ENCODE data around the gene RNASE13. TPM values are rescaled to one million over a fixed set of nuclear protein-coding genes. Genes with fewer than 3 reads are reported as not detected.
A peak's percentile ranks its signal among the peaks of the same experiment; 100 is the strongest.
"Not testable (repeated sequence)": the region's sequence is repeated elsewhere in the genome, so short reads cannot be mapped to it uniquely, and the experiment has no call there.

The RNASE13 gene
- total RNA-seq, 2 experiments from 2014 or later: not detected

DNA sequence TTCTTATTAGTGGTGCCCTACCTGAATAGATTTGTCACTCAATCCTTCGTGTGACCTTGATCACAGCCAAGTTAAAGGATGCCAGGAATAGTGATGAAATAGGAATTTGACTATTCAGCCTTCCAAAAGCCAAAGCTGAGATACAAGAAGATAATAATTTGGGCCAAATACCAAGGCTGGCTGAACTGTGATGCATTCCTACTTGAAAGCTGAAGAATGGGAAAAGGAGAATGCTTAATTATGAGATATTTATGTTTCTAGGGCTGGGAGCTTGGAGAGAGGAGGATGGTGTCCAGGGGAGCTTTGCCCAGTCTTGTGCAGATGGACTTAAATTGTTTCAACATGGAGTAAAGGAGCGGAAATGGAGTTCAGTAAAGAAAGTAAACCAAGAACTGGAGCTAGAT, 12.8 kb upstream of the RNASE13 start:
- peaks cover 5% of the 10 kb centered on the region for H3K4me1 Mint-ChIP-seq
- no peak for DNase-seq
- ChIA-PET CTCF (interaction anchor here (0.7 to 3.6 kb wide), 7 partner anchors 10 to 77 kb away, joined by 3 to 8 read pairs (median 4); no protein-coding TSS in a partner anchor), POLR2A (no interaction called here)
- no peak overlapping the region for H3K27ac Mint-ChIP-seq
- H3K9me3 Mint-ChIP-seq: no peaks in the 10 kb centered on the region
- no peak overlapping the region for H3K4me3 Mint-ChIP-seq
- peaks cover 27% of the 10 kb centered on the region for H3K27me3 Mint-ChIP-seq
- H3K36me3 Mint-ChIP-seq (ENCODE audit: low read depth): no peaks in the 10 kb centered on the region

GRCh38 chr14:21043974-21044618, 9.5 kb upstream of the RNASE13 start:
- no peak overlapping the region for H3K4me3 Mint-ChIP-seq
- H3K4me1 Mint-ChIP-seq: peaks cover 5% of the 10 kb centered on the region
- POLR2A ChIA-PET: no interaction called here
- no peaks in the 10 kb centered on the region for H3K9me3 Mint-ChIP-seq
- H3K36me3 Mint-ChIP-seq (ENCODE audit: low read depth): no peaks in the 10 kb centered on the region
- CTCF ChIA-PET: interaction anchor here (0.8 to 2.8 kb wide), 7 partner anchors 9 to 61 kb away, joined by 3 to 13 read pairs (median 4); no protein-coding TSS in a partner anchor
- DNase-seq: no peak
- H3K27ac Mint-ChIP-seq: no peak overlapping the region
- H3K27me3 Mint-ChIP-seq: peaks cover 21% of the 10 kb centered on the region

DNA sequence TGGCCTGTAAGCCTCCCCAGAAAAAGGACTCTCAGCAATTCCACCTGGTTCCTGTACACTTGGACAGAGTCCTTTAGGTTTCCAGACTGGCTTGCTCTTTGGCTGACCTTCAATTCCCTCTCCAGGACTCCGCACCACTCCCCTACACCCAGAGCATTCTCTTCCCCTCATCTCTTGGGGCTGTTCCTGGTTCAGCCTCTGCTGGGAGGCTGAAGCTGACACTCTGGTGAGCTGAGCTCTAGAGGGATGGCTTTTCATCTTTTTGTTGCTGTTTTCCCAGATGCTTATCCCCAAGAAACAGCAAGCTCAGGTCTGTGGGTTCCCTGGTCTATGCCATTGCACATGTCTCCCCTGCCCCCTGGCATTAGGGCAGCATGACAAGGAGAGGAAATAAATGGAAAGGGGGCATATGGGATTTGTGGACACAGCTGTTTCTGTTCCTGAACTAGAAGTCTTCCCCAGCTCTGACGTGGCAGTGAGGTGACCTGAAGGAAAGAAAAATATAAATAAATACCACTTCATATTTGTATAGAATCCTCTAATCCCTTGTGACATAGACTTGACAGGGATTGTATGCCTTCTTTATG, 8.9 kb upstream of the RNASE13 start:
- POLR2A ChIA-PET: no interaction called here
- no peak for DNase-seq
- peaks cover 18% of the 10 kb centered on the region for H3K27me3 Mint-ChIP-seq

DNA sequence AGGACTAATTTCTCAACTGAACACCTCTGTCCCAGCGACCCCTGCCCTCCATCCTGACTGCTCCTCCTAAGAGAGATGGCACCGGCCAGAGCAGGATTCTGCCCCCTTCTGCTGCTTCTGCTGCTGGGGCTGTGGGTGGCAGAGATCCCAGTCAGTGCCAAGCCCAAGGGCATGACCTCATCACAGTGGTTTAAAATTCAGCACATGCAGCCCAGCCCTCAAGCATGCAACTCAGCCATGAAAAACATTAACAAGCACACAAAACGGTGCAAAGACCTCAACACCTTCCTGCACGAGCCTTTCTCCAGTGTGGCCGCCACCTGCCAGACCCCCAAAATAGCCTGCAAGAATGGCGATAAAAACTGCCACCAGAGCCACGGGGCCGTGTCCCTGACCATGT, 8.3 kb upstream of the RNASE13 start:
- ChIA-PET POLR2A (no interaction called here), CTCF (interaction anchor here (0.6 to 2.8 kb wide), 5 partner anchors 10 to 62 kb away, joined by 3 to 13 read pairs (median 5); no protein-coding TSS in a partner anchor)

More for the DNA sequence above, 8.9 kb upstream of the RNASE13 start:
- no peak overlapping the region for H3K27ac Mint-ChIP-seq
- CTCF ChIA-PET: interaction anchor here (0.6 to 2.8 kb wide), 7 partner anchors 10 to 61 kb away, joined by 3 to 13 read pairs (median 4); no protein-coding TSS in a partner anchor
- H3K4me3 Mint-ChIP-seq: no peak overlapping the region
- H3K4me1 Mint-ChIP-seq: peaks cover 5% of the 10 kb centered on the region
- H3K9me3 Mint-ChIP-seq: no peaks in the 10 kb centered on the region
- no peaks in the 10 kb centered on the region for H3K36me3 Mint-ChIP-seq (ENCODE audit: low read depth)

GRCh38 chr14:21041676-21042433, 7.2 kb upstream of the RNASE13 start, which contains the start of gene RNASE7:
RNASE7 (plus strand) TSS chr14:21042362; CDS start chr14:21042993, 631 bp downstream.
- no peak for DNase-seq
- ChIA-PET CTCF (interaction anchor here (2.5 to 3.2 kb wide), 3 partner anchors 27 to 63 kb away, joined by 5 to 30 read pairs (median 13); no protein-coding TSS in a partner anchor), POLR2A (no interaction called here)
- Mint-ChIP-seq H3K27me3 (peaks cover 17% of the 10 kb centered on the region), H3K27ac (no peak within 1 kb of the TSS), H3K36me3 (ENCODE audit: low read depth) (no peaks in the 10 kb centered on the region), H3K4me3 (no peak within 1 kb of the TSS), H3K4me1 (peaks cover 5% of the 10 kb centered on the region), H3K9me3 (no peaks in the 10 kb centered on the region)

More for the DNA sequence above, 8.3 kb upstream of the RNASE13 start:
- Mint-ChIP-seq H3K36me3 (ENCODE audit: low read depth) (no peaks in the 10 kb centered on the region), H3K27ac (no peak overlapping the region), H3K4me1 (peaks cover 5% of the 10 kb centered on the region), H3K27me3 (peaks cover 19% of the 10 kb centered on the region), H3K4me3 (no peak overlapping the region), H3K9me3 (no peaks in the 10 kb centered on the region)
- DNase-seq: no peak

GRCh38 chr14:21040941-21041340, 6.3 kb upstream of the RNASE13 start:
- DNase-seq; H3K27ac Mint-ChIP-seq; H3K36me3 Mint-ChIP-seq (ENCODE audit: low read depth); H3K4me1 Mint-ChIP-seq; H3K9me3 Mint-ChIP-seq; H3K4me3 Mint-ChIP-seq; POLR2A ChIA-PET: not testable (repeated sequence)
- CTCF ChIA-PET: interaction anchor here (1.2 to 3.2 kb wide), 3 partner anchors 26 to 42 kb away, joined by 3 to 30 read pairs (median 3); partner anchors contain the start of gene SLC39A2
- peaks cover 17% of the 10 kb centered on the region for H3K27me3 Mint-ChIP-seq

- no peak for DNase-seq
- CTCF ChIA-PET: interaction anchor here (1.2 to 3.2 kb wide), 4 partner anchors 23 to 42 kb away, joined by 3 to 30 read pairs (median 3); partner anchors contain the start of gene SLC39A2
- Mint-ChIP-seq H3K4me1 (peaks cover 5% of the 10 kb centered on the region), H3K27ac (no peak overlapping the region), H3K4me3 (no peak overlapping the region), H3K9me3 (no peaks in the 10 kb centered on the region), H3K27me3 (peaks cover 16% of the 10 kb centered on the region), H3K36me3 (ENCODE audit: low read depth) (no peaks in the 10 kb centered on the region)
- POLR2A ChIA-PET: no interaction called here
Measured at GRCh38 chr14:21040370-21040925, 5.8 kb upstream of the RNASE13 start.

GRCh38 chr14:21039585-21040369, 5.2 kb upstream of the RNASE13 start:
- CTCF ChIA-PET: interaction anchor here (0.7 to 3.2 kb wide), 5 partner anchors 10 to 41 kb away, joined by 3 to 30 read pairs (median 3); partner anchors contain the start of genes SLC39A2 and TPPP2
- no peak overlapping the region for H3K27ac Mint-ChIP-seq
- H3K9me3 Mint-ChIP-seq: no peaks in the 10 kb centered on the region
- peaks cover 12% of the 10 kb centered on the region for H3K27me3 Mint-ChIP-seq
- POLR2A ChIA-PET: no interaction called here
- no peak overlapping the region for H3K4me3 Mint-ChIP-seq
- H3K36me3 Mint-ChIP-seq (ENCODE audit: low read depth): no peaks in the 10 kb centered on the region
- H3K4me1 Mint-ChIP-seq: peaks cover 5% of the 10 kb centered on the region
- peak; percentile 32 for DNase-seq

DNA sequence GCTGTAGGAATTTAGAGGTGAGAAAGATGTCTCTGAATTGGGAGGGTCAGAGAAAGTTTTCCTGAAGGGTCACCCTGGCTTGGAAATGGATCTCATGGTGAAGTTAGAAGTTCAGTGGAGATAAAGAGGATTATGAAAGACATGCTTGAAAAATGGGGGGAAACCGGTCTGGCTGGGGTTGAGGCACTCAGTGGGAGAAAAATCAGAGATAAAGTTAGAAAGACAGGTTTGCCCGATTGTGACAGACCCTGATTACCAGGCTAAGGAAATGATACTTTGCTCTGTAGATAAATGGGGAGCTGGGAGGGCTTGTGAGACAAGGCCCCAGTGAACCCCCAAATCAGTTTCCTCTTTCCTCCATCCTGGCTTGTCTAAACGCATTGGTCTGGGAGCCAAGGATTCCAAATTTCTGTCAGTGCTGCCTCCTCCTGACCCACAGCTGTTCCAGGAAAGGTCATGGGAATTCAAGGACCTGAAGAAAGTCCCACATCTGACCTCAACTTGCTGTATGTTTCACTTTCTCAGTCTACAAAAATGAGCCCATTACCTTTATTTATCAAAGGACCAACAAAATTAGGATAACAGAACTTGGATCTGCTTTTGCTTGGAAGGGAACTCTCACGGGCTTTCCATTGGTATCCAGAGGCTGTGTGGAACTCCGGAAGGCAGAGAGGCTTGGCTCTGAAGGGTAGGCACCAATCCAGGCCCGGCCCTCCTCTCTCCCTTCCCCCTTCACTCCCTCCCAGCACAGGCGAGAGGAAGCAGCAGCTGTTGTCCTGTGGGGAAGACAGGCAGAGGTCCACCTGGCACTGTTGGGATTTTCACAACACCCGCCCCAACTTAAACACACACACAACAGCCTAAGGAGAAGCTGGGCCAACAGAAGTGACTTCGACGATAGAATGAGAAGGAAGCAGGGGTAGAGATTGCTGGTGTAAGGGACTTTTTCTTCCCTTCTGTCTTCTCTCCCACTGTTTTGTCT, 4.1 kb upstream of the RNASE13 start:
- ChIA-PET CTCF (interaction anchor here (3.2 kb wide), 1 partner anchor 24 kb away, joined by 30 read pairs; no protein-coding TSS in a partner anchor), POLR2A (no interaction called here)
- peaks cover 12% of the 10 kb centered on the region for H3K27me3 Mint-ChIP-seq
- no peak for DNase-seq
- H3K36me3 Mint-ChIP-seq (ENCODE audit: low read depth): no peaks in the 10 kb centered on the region
- H3K27ac Mint-ChIP-seq: no peak overlapping the region
- H3K4me1 Mint-ChIP-seq: no peaks in the 10 kb centered on the region
- H3K9me3 Mint-ChIP-seq: no peaks in the 10 kb centered on the region
- H3K4me3 Mint-ChIP-seq: no peak overlapping the region

DNA sequence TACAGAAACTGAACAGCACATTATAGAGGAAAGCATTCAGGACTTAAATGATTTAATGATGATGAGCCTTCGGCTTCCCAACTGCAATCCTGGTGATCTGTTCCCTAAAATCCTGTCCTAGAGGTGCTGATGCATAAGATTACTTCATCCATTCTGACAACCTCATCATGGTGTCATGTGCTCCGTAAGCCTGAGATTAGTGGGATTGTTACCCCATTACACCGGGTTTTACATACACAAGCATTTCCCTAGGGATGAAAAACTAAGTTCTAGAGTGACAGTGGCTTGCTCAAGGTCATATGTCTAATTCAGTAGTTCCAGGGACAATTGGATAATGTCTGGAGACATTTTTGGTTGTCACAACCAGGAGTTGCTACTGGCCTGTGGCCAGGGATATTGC, 2.5 kb upstream of the RNASE13 start:
- no peak for DNase-seq
- no peak overlapping the region for H3K4me3 Mint-ChIP-seq
- H3K4me1 Mint-ChIP-seq: no peaks in the 10 kb centered on the region
- CTCF ChIA-PET: interaction anchor here (1.1 to 1.9 kb wide), 2 partner anchors 10 to 55 kb away, joined by 3 to 12 read pairs; no protein-coding TSS in a partner anchor
- no peak overlapping the region for H3K27ac Mint-ChIP-seq
- H3K9me3 Mint-ChIP-seq: no peaks in the 10 kb centered on the region
- no peaks in the 10 kb centered on the region for H3K36me3 Mint-ChIP-seq (ENCODE audit: low read depth)
- POLR2A ChIA-PET: no interaction called here
- H3K27me3 Mint-ChIP-seq: peaks cover 8% of the 10 kb centered on the region

- no peaks in the 10 kb centered on the region for H3K4me1 Mint-ChIP-seq
- no peak for DNase-seq
- ChIA-PET CTCF (interaction anchor here (1.1 to 2.0 kb wide), 4 partner anchors 10 to 90 kb away, joined by 3 to 14 read pairs (median 8); no protein-coding TSS in a partner anchor), POLR2A (no interaction called here)
- H3K9me3 Mint-ChIP-seq: no peaks in the 10 kb centered on the region
- peaks cover 8% of the 10 kb centered on the region for H3K27me3 Mint-ChIP-seq
- no peak overlapping the region for H3K4me3 Mint-ChIP-seq
- H3K36me3 Mint-ChIP-seq (ENCODE audit: low read depth): no peaks in the 10 kb centered on the region
- no peak overlapping the region for H3K27ac Mint-ChIP-seq
Measured at GRCh38 chr14:21036751-21037150, 2.1 kb upstream of the RNASE13 start.

Measured in activated CD4-positive, alpha-beta T cell treated with anti-CD3 and anti-CD28 coated beads, Interleukin-2, amount 10 ng/mL, durations not matched to agents 7 days and 5 days (primary cell).